Neural crest cell (in vitro differentiated cells): Measurements from ENCODE around the gene C1QTNF12. TPM values are rescaled to one million over a fixed set of nuclear protein-coding genes. Genes with fewer than 3 reads are reported as not detected.

ENCODE experiments used
- DNase-seq: peaks from one replicate; pipeline ENCODE4 v3.0.0; 2021; ENCODE audit warnings: low read depth, mixed read lengths, low spot score
- H3K27ac Mint-ChIP-seq: one replicate; pipeline ENCODE4 v1.8.0; 2021; ENCODE audit warnings: mild to moderate bottlenecking, mixed read lengths; ENCODE audit not compliant: unreplicated experiment
- H3K27me3 Mint-ChIP-seq: 2 replicates; pipeline ENCODE4 v1.8.0; 2021; ENCODE audit warnings: low read depth, mild to moderate bottlenecking, mixed read lengths
- H3K36me3 Mint-ChIP-seq: 2 replicates; pipeline ENCODE4 v1.8.0; 2021; ENCODE audit warnings: low read depth, mild to moderate bottlenecking, mixed read lengths
- H3K4me1 Mint-ChIP-seq: 2 replicates; pipeline ENCODE4 v1.8.0; 2021; ENCODE audit warnings: mixed read lengths
- H3K4me3 Mint-ChIP-seq: one replicate; pipeline ENCODE4 v1.8.0; 2021; ENCODE audit warnings: mild to moderate bottlenecking, mixed read lengths
- H3K9me3 Mint-ChIP-seq: 2 replicates; pipeline ENCODE4 v1.8.0; 2021; ENCODE audit warnings: mixed read lengths
- total RNA-seq: library from RNA; stranded (reverse); gene quantifications from 2 replicates; pipeline ENCODE4 v1.2.1, GENCODE V29; 2021
- TF ChIP-seq, protein P1 (sequence below): fragments of 200-600 bp; sonication (generic); conservative IDR thresholded peaks from 2 replicates; pipeline ENCODE4 v1.5.0; 2021; ENCODE audit warnings: antibody characterized with exemption, mild to moderate bottlenecking

The C1QTNF12 gene
- total RNA-seq, 1 donor from 2014 or later, result 0.79 TPM

DNA sequence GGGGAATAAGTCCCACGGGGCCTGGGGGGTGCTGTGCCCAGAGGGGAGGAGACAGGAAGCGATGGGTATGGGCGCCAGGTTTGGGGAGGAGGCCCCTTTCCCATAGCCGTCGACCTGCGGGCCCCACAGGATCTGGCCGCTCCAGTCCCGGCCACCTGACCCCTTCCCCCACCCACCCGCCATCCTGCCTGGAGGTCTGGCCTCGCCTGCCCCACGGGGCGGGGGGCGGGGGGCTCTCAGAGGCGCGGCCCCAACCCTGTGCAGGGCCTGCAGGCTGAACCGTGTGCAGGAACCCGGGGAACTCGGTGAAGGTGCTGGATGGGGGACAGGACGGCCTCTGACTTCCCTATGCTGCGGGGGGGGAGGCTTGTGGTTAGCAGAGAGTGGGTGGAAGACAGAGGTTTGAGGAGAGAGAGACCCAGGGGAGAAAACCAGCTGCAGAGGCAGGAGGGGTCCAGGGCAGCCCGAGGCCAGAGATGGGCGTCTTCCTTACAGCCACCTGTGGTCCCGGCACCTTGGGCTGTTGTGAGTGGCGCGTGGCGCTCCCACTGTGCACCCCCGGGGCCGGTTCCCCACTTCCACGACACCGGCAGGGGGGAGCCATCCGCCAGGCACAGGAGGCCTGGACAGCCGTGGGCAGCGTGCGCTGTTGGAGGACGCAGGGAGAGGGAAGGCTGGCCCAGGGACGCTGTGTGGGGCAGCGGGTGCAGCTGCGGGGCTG, 37.6 kb downstream of the C1QTNF12 start:
- H3K4me1 Mint-ChIP-seq, result peaks cover 7% of the 10 kb centered on the region
- H3K27me3 Mint-ChIP-seq, result peaks cover 13% of the 10 kb centered on the region
- TF ChIP-seq, protein P1, sequence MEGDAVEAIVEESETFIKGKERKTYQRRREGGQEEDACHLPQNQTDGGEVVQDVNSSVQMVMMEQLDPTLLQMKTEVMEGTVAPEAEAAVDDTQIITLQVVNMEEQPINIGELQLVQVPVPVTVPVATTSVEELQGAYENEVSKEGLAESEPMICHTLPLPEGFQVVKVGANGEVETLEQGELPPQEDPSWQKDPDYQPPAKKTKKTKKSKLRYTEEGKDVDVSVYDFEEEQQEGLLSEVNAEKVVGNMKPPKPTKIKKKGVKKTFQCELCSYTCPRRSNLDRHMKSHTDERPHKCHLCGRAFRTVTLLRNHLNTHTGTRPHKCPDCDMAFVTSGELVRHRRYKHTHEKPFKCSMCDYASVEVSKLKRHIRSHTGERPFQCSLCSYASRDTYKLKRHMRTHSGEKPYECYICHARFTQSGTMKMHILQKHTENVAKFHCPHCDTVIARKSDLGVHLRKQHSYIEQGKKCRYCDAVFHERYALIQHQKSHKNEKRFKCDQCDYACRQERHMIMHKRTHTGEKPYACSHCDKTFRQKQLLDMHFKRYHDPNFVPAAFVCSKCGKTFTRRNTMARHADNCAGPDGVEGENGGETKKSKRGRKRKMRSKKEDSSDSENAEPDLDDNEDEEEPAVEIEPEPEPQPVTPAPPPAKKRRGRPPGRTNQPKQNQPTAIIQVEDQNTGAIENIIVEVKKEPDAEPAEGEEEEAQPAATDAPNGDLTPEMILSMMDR, result no peak
- H3K36me3 Mint-ChIP-seq, result no peaks in the 10 kb centered on the region
- no peak overlapping the region for H3K4me3 Mint-ChIP-seq
- no peak overlapping the region for H3K27ac Mint-ChIP-seq
- H3K9me3 Mint-ChIP-seq, result no peaks in the 10 kb centered on the region
- no peak for DNase-seq

DNA sequence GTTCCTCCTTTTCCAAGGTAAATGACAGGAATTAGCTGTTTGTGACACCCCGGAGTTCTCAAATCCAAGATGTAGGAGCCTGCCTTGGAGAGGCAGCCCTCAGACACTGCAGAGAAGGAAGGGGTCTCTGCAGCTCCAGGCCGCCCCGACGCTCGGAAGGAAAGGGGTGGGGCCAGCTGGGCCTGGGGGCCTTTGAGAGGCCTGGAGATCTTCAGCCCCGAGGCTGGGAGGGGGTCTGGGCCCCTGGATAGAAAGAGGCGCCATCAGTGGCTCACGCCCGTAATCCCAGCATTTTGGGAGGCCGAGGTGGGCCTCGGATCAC, 39.0 kb downstream of the C1QTNF12 start:
- no peaks in the 10 kb centered on the region for H3K9me3 Mint-ChIP-seq
- peaks cover 7% of the 10 kb centered on the region for H3K4me1 Mint-ChIP-seq
- no peak for DNase-seq
- no peaks in the 10 kb centered on the region for H3K36me3 Mint-ChIP-seq
- no peak overlapping the region for H3K27ac Mint-ChIP-seq
- H3K27me3 Mint-ChIP-seq, result peaks cover 13% of the 10 kb centered on the region
- TF ChIP-seq, protein P1, result no peak
- no peak overlapping the region for H3K4me3 Mint-ChIP-seq

DNA sequence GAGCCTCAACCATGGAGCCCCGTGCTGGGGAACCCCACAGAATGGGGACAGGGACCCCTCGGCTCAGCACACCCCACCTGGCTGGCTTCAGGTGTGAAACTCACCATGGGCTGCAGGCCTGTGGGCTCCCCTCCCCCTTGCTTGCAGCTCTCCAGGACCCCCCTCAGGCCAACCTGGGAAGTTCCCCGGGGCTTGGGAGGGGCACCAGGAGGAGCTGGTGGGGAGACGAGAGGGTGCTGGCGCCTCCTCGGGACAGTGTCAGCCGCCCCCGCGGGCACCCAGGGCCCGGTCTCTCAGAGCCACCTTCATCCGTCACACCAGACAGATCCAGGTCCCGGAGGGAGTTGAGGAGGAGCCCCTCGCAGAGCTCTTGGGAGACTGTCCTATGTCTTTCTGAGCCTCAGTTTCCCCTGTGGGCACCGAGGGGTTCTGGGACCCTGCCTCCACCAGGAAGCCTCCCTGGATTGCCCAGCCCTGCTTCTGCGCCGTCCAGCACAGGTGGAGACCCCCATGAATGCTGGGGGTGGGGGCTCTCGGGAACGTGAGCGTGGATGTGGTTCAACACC, 39.5 kb downstream of the C1QTNF12 start:
- Mint-ChIP-seq H3K4me1 (peaks cover 7% of the 10 kb centered on the region), H3K36me3 (no peaks in the 10 kb centered on the region), H3K4me3 (no peak overlapping the region), H3K9me3 (no peaks in the 10 kb centered on the region), H3K27me3 (peaks cover 13% of the 10 kb centered on the region), H3K27ac (no peak overlapping the region)
- TF ChIP-seq, protein P1, result no peak
- no peak for DNase-seq

DNA sequence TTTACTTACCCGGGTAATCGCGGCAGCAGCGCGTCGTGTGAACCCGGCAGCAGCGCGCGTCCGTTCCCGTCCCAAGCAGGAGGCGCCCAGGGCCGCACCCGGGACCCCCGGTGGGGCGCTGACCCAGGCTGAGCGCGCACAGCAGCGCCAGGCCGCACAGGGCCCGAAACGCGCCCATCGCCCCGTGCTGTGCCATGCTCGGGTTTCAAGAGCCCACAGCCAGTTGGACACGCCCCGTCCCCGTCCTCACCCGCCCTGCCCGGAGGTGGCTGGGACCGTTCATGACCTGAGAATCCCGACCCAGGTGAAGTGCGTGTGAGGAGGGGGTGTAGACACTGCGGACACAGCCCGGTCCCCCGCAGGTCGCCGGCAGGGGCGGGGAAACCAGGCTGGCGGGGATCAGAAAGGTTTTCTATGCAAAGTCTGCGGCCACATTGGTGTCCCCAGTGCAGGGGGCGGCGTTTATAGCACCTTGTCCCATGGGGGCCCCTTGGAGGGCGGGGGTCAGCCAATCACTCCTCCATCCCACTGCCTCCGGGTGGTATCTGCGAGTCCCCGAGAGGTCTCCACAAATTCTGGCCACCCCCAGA, 40.1 kb downstream of the C1QTNF12 start, which contains the start of gene TNFRSF18:
Gene TNFRSF18, minus strand, starts transcription at position 217 of the 590 bp plus-strand sequence. Its CDS starts 21 bp downstream, at position 196.
- peaks cover 7% of the 10 kb centered on the region for H3K4me1 Mint-ChIP-seq
- H3K36me3 Mint-ChIP-seq, result no peaks in the 10 kb centered on the region
- DNase-seq, result no peak
- TF ChIP-seq, protein P1, result no peak
- H3K4me3 Mint-ChIP-seq, result no peak within 1 kb of the TSS
- no peaks in the 10 kb centered on the region for H3K9me3 Mint-ChIP-seq
- peaks cover 13% of the 10 kb centered on the region for H3K27me3 Mint-ChIP-seq
- H3K27ac Mint-ChIP-seq, result no peak within 1 kb of the TSS

DNA sequence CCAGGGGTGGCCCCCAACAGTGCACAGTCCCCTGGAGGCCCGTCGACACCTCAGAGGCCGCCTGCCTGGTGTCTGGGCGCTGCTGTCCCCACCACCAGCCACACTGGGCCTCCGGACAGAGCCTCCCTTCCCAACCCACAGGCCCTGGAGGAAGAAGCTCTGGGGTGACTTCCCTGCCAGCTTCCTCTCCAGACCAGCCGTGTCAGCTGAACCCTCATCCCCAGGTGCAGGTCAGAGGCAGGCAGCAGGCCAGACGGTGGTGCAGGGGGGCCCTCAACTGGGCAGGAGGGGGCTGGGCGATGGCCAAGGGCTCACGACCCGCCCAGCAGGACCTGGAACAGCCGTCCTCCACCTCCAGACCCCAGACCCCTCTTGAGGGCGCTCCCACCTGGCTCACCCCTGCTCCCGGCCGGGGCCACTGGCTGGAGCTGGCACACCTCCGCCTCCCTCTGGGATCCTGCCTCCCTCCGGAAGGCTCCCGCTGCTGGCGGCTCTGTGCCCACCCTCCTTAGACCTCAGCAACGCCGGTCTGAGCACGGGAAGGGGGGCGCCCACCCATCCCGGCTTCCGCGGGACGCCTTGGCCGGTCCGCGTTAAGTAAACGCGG, 40.6 kb downstream of the C1QTNF12 start:
- Mint-ChIP-seq H3K9me3 (no peaks in the 10 kb centered on the region), H3K4me1 (peaks cover 7% of the 10 kb centered on the region), H3K27me3 (peaks cover 13% of the 10 kb centered on the region), H3K27ac (no peak overlapping the region), H3K4me3 (no peak overlapping the region), H3K36me3 (no peaks in the 10 kb centered on the region)
- TF ChIP-seq, protein P1, result no peak
- no peak for DNase-seq
